IPS DF 6.9 (cell line): ENCODE data around the gene CCNO.

Source experiments
- DNase-seq: peaks from one replicate; pipeline ENCODE4 v3.0.0-alpha.2; 2013; ENCODE audit warnings: low read depth, low spot score
- H3K27ac ChIP-seq: one replicate; pipeline ENCODE4 v1.5.1; 2013; ENCODE audit warnings: low read length, control low read depth
- H3K27me3 ChIP-seq: 2 replicates; pipeline ENCODE4 v1.6.1; 2013; ENCODE audit warnings: mild to moderate bottlenecking, low read length; ENCODE audit not compliant: control insufficient read depth, insufficient read depth
- H3K36me3 ChIP-seq: 2 replicates; pipeline ENCODE4 v1.6.1; 2013; ENCODE audit warnings: low read length; ENCODE audit not compliant: control insufficient read depth, insufficient read depth
- H3K4me1 ChIP-seq: 2 replicates; pipeline ENCODE4 v1.6.1; 2013; ENCODE audit warnings: low read length; ENCODE audit not compliant: control insufficient read depth, insufficient read depth
- H3K4me3 ChIP-seq: 2 replicates; pipeline ENCODE4 v1.5.1; 2013; ENCODE audit warnings: mild to moderate bottlenecking, low read length
- H3K9me3 ChIP-seq: 2 replicates; pipeline ENCODE4 v1.6.1; 2013; ENCODE audit warnings: low read length, inconsistent platforms; ENCODE audit not compliant: control insufficient read depth, insufficient read depth
- WGBS: extraction: QIAGEN DNeasy Blood & Tissue Kit; methylation state at CpG from one replicate; pipeline ENCODE4 v1.1.7; 2013; ENCODE audit warnings: mixed read lengths, missing lambda C conversion rate; ENCODE audit not compliant: insufficient read length, insufficient coverage; 5-methylcytosine and 5-hydroxymethylcytosine counted together

The CCNO gene

GRCh38 chr5:55232985-55233928, at the start of gene CCNO:
Gene CCNO (minus strand): TSS chr5:55233608. CDS start chr5:55233523, 85 bp downstream.
- no peak for DNase-seq
- Histone ChIP-seq H3K9me3 (no peaks in the 10 kb centered on the region), H3K27ac (no peak within 1 kb of the TSS), H3K27me3 (peaks cover 66% of the 10 kb centered on the region), H3K36me3 (no peaks in the 10 kb centered on the region; the same call in 1 of the 2 replicates), H3K4me3 (peak within 1 kb of the TSS; percentile 23; the same call in 1 of the 2 replicates), H3K4me1 (peaks cover 5% of the 10 kb centered on the region)
- WGBS = no CpG with 5 or more reads among the region's 106 CpGs

- H3K27ac ChIP-seq = no peak overlapping the region
- no peak for DNase-seq
- WGBS = no CpG with 5 or more reads among the region's 4 CpGs
- H3K4me1 ChIP-seq = no peaks in the 10 kb centered on the region
- H3K9me3 ChIP-seq = no peaks in the 10 kb centered on the region
- H3K4me3 ChIP-seq = no peak overlapping the region
- no peaks in the 10 kb centered on the region for H3K27me3 ChIP-seq
- peaks cover 8% of the 10 kb centered on the region; the same call in 1 of the 2 replicates for H3K36me3 ChIP-seq
Measured at GRCh38 chr5:55278778-55279177, 45.4 kb upstream of the CCNO start.

GRCh38 chr5:55276771-55277170, 43.4 kb upstream of the CCNO start:
- no peak overlapping the region for H3K4me3 ChIP-seq
- no peaks in the 10 kb centered on the region for H3K9me3 ChIP-seq
- H3K36me3 ChIP-seq = peaks cover 4% of the 10 kb centered on the region; the same call in 1 of the 2 replicates
- H3K27ac ChIP-seq = no peak overlapping the region
- WGBS = no CpG with 5 or more reads among the region's 1 CpG
- no peak for DNase-seq
- no peaks in the 10 kb centered on the region for H3K27me3 ChIP-seq
- no peaks in the 10 kb centered on the region for H3K4me1 ChIP-seq

- WGBS = no CpG with 5 or more reads among the region's 3 CpGs
- Histone ChIP-seq H3K4me3 (no peak overlapping the region), H3K36me3 (peaks cover 3% of the 10 kb centered on the region; the same call in 1 of the 2 replicates), H3K27me3 (no peaks in the 10 kb centered on the region), H3K27ac (no peak overlapping the region), H3K4me1 (no peaks in the 10 kb centered on the region), H3K9me3 (no peaks in the 10 kb centered on the region)
- DNase-seq = no peak
Measured at GRCh38 chr5:55258339-55258738, 24.9 kb upstream of the CCNO start.

- H3K4me3 ChIP-seq = no peak overlapping the region
- no CpG with 5 or more reads among the region's 4 CpGs for whole genome bisulfite sequencing
- H3K4me1 ChIP-seq = no peaks in the 10 kb centered on the region
- no peak overlapping the region for H3K27ac ChIP-seq
- H3K36me3 ChIP-seq = peaks cover 3% of the 10 kb centered on the region; the same call in 1 of the 2 replicates
- no peaks in the 10 kb centered on the region for H3K9me3 ChIP-seq
- no peaks in the 10 kb centered on the region for H3K27me3 ChIP-seq
- no peak for DNase-seq
Measured at GRCh38 chr5:55254802-55255201, 21.4 kb upstream of the CCNO start.

GRCh38 chr5:55250064-55250463, 16.7 kb upstream of the CCNO start:
- no peak for DNase-seq
- Histone ChIP-seq H3K4me1 (no peaks in the 10 kb centered on the region), H3K27ac (no peak overlapping the region), H3K36me3 (no peaks in the 10 kb centered on the region), H3K9me3 (no peaks in the 10 kb centered on the region), H3K4me3 (no peak overlapping the region), H3K27me3 (no peaks in the 10 kb centered on the region)
- no CpG with 5 or more reads among the region's 1 CpG for WGBS

GRCh38 chr5:55241746-55242145, 8.3 kb upstream of the CCNO start:
- H3K27me3 ChIP-seq = no peaks in the 10 kb centered on the region
- no CpG with 5 or more reads among the region's 4 CpGs for WGBS
- no peak for DNase-seq

GRCh38 chr5:55236800-55237199, 3.4 kb upstream of the CCNO start:
- Histone ChIP-seq H3K27me3 (peaks cover 32% of the 10 kb centered on the region), H3K36me3 (no peaks in the 10 kb centered on the region), H3K4me1 (no peaks in the 10 kb centered on the region), H3K27ac (no peak overlapping the region), H3K9me3 (no peaks in the 10 kb centered on the region), H3K4me3 (no peak overlapping the region)
- no CpG with 5 or more reads among the region's 10 CpGs for WGBS
- no peak for DNase-seq

More at GRCh38 chr5:55241746-55242145, 8.3 kb upstream of the CCNO start:
- Histone ChIP-seq H3K27ac (no peak overlapping the region), H3K4me3 (no peak overlapping the region), H3K4me1 (no peaks in the 10 kb centered on the region), H3K36me3 (no peaks in the 10 kb centered on the region), H3K9me3 (no peaks in the 10 kb centered on the region)

GRCh38 chr5:55234121-55234700, 803 bp upstream of the CCNO start:
- no peak for DNase-seq
- peaks cover 5% of the 10 kb centered on the region for H3K4me1 ChIP-seq
- peak overlapping the region; percentile 23; the same call in 1 of the 2 replicates for H3K4me3 ChIP-seq
- no peaks in the 10 kb centered on the region; the same call in 1 of the 2 replicates for H3K36me3 ChIP-seq
- no peak overlapping the region for H3K27ac ChIP-seq
- WGBS = no CpG with 5 or more reads among the region's 31 CpGs
- H3K27me3 ChIP-seq = peaks cover 57% of the 10 kb centered on the region
- no peaks in the 10 kb centered on the region for H3K9me3 ChIP-seq

GRCh38 chr5:55232271-55232984, 980 bp downstream of the CCNO start:
- Histone ChIP-seq H3K36me3 (no peaks in the 10 kb centered on the region; the same call in 1 of the 2 replicates), H3K27me3 (peaks cover 75% of the 10 kb centered on the region), H3K27ac (no peak overlapping the region), H3K9me3 (no peaks in the 10 kb centered on the region), H3K4me1 (peaks cover 6% of the 10 kb centered on the region), H3K4me3 (peak overlapping the region; percentile 23; the same call in 1 of the 2 replicates)
- WGBS = no CpG with 5 or more reads among the region's 45 CpGs
- no peak for DNase-seq
